K562 (cell line): ENCODE data around the gene MPND. TPM values are rescaled to one million over a fixed set of nuclear protein-coding genes. Genes with fewer than 3 reads are reported as not detected.

Source experiments
- ARID2 ChIP-seq: fragments of 450-650 bp; IDR thresholded peaks from 2 replicates; pipeline ENCODE4 v1.6.1; 2017; ENCODE audit warnings: antibody characterized with exemption, mild to moderate bottlenecking
- HDAC1 ChIP-seq, 2 experiments: fragments of 450-650 bp; IDR thresholded peaks; 2 replicates each; pipeline ENCODE4 v1.6.1; 2016 to 2017; ENCODE audit warnings: inconsistent platforms in 1 of 2, mild to moderate bottlenecking in 1 of 2, moderate library complexity in 1 of 2
- LARP7 ChIP-seq: fragments of 450-650 bp; IDR thresholded peaks from 2 replicates; pipeline ENCODE4 v1.6.1; 2016
- MAZ ChIP-seq, 2 experiments: fragments of 450-650 bp in 1 of 2; sonication (generic) in 1 of 2; formaldehyde crosslinking; IDR thresholded peaks in 1 of 2; conservative IDR thresholded peaks in 1 of 2; 2 replicates each; pipeline versions ENCODE4 v1.4.0 to v1.5.0; 2020; ENCODE audit warnings: mild to moderate bottlenecking in 1 of 2, missing genetic modification reagents in 1 of 2
- MGA ChIP-seq: fragments of 450-650 bp; IDR thresholded peaks from 2 replicates; pipeline ENCODE4 v1.6.1; 2016; ENCODE audit warnings: mild to moderate bottlenecking, moderate library complexity
- RBFOX2 ChIP-seq: fragments of 200-400 bp; formaldehyde crosslinking; IDR thresholded peaks from 2 replicates; pipeline ENCODE4 v1.6.1; 2017; ENCODE audit warnings: low read depth, mild to moderate bottlenecking, low read length, moderate library complexity
- SMARCA5 ChIP-seq: fragments of 450-650 bp; IDR thresholded peaks from 2 replicates; pipeline ENCODE4 v1.6.1; 2016
- SMARCB1 ChIP-seq: IDR thresholded peaks from 2 replicates; pipeline ENCODE4 v1.6.1; 2011; ENCODE audit warnings: improper control_type of control experiment, low read depth; ENCODE audit not compliant: insufficient read length
- ZBTB49 ChIP-seq: sonication (generic); formaldehyde crosslinking; IDR thresholded peaks from 2 replicates; pipeline ENCODE4 v1.8.0; 2022; ENCODE audit warnings: missing genetic modification reagents, mild to moderate bottlenecking, borderline replicate concordance
- ZNF217 ChIP-seq: sonication (generic); formaldehyde crosslinking; IDR thresholded peaks from 2 replicates; pipeline ENCODE4 v1.8.0; 2022; ENCODE audit warnings: mild to moderate bottlenecking, missing genetic modification reagents
- ZNF224 ChIP-seq: sonication (generic); formaldehyde crosslinking; IDR thresholded peaks from 2 replicates; pipeline ENCODE4 v1.8.0; 2022; ENCODE audit warnings: mild to moderate bottlenecking, missing genetic modification reagents
- polyA plus RNA-seq, 8 experiments: library from polyadenylated mRNA; depleted of rRNA in 4 of 8; stranded (reverse) in 5 of 8; unstranded in 3 of 8; fragments of >200 nt; fragmentation: Nextera tagmentation in 2 of 8; fragmentation: Illumina TruSeq in 1 of 8; extraction: Ambion mirVana in 2 of 8; extraction: Trizol in 1 of 8; gene quantifications; 2 replicates each; pipeline versions ENCODE4 v1.2.1 to v1.2.3, GENCODE V29; 2011 to 2014; ENCODE audit warnings: inconsistent platforms in 1 of 8, missing spikeins in 1 of 8
- total RNA-seq, 7 experiments: library from RNA; depleted of rRNA in 6 of 7; stranded (reverse); fragments of >200 nt in 6 of 7; fragmentation: Illumina TruSeq in 2 of 7; extraction: Trizol in 2 of 7; gene quantifications; 2 replicates each; pipeline versions ENCODE4 v1.2.1 to v1.2.3, GENCODE V29; 2011 to 2021; ENCODE audit warnings: low replicate concordance in 1 of 7

The MPND gene
- total and polyA plus RNA-seq, 9 of the 15 experiments (the other 6 are each of a cell fraction or from before 2014, with no cell fraction given): 0.25 to 14.0 (median 3.9) TPM

- TF ChIP-seq ZBTB49 (CRISPR knock-in tag) (no peak), SMARCB1 (peak; percentile 50), ARID2 (no peak), ZNF224 (no peak), RBFOX2 (peak; percentile 21; the same call in 1 of the 2 replicates), ZNF217 (CRISPR knock-in tag) (no peak), LARP7 (0 out of 2 replicates have a peak, but pooled peaks have one; percentile 59), SMARCA5 (peak; percentile 87; the same call in 1 of the 2 replicates), HDAC1 (IDR thresholded peaks at IDR 0.05) (peak in 1 of 2 experiments; percentile 22; a peak in 2 of 4 replicates), MAZ (CRISPR knock-in tag; conservative IDR thresholded peaks at IDR 0.05 in 1 of 2, IDR thresholded peaks at IDR 0.05 in 1 of 2) (peak in 1 of 2 experiments; percentile 16; a peak in 2 of 4 replicates), MGA (no peak)
These were observed 32.8 kb downstream of the MPND start (continued) for GRCh38 chr19:4376028-4376670.
